ENCODE measurements around the gene ZBTB5. TPM values are rescaled to one million over a fixed set of nuclear protein-coding genes. Genes with fewer than 3 reads are reported as not detected.
"Not testable (repeated sequence)": the region's sequence is repeated elsewhere in the genome, so short reads cannot be mapped to it uniquely, and the experiment has no call there.

The ZBTB5 gene
- total and polyA plus RNA-seq, 2 of the 8 experiments (the other 6 are each of a cell fraction or from before 2014, with no cell fraction given), result 13.3 to 14.5 TPM

DNA sequence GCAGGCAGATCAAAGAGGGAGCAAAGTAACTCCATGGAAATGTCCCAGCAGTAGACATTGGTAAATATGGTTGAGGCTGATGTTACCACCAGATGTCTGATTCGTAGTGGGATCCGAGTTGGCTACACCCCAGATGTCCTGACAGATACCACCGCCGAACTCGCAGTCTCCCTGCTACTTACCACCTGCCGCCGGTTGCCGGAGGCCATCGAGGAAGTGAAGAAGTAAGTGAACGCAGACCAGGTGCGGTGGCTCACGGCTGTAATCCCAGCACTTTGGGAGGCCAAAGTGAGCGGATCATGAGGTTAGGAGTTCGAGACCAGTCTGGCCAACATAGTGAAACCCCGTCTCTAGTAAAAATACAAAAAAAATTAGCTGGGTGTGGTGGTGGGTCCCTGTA is 38.8 kb downstream of the ZBTB5 start:
- peaks cover 0 to 18% of the 10 kb centered on the region in 2 experiments; a peak in 2 of 4 replicates for H3K79me2 ChIP-seq (ENCODE audit: control insufficient read depth in 1 of 2, insufficient read depth in 2 of 2, low read length in 2 of 2)
- H3K56ac ChIP-seq (replicated peaks; ENCODE audit: insufficient read length, low read depth, low read length); H3K23me2 ChIP-seq (ENCODE audit: low read depth, low read length); H3K4ac ChIP-seq (replicated peaks; ENCODE audit: insufficient read length, low read depth, low read length); H3K14ac ChIP-seq (ENCODE audit: insufficient read length); H3K4me3 ChIP-seq (ENCODE audit: extremely low read depth in 1 of 4, insufficient read depth in 2 of 4, low read depth in 3 of 4, low read length in 4 of 4); H3K27ac ChIP-seq (ENCODE audit: low read depth, low read length); H2BK20ac ChIP-seq (ENCODE audit: low read length); H3K23ac ChIP-seq (ENCODE audit: insufficient read length); H3K27me3 ChIP-seq (replicated peaks in 1 of 4; ENCODE audit: control insufficient read depth in 3 of 4, extremely low read depth in 1 of 4, insufficient read depth in 3 of 4, low read length in 3 of 4); DNase-seq (ENCODE audit: low read depth in 1 of 2, low spot score in 2 of 2); H3K4me2 ChIP-seq (ENCODE audit: insufficient read depth in 1 of 2, low read depth in 2 of 2, low read length in 2 of 2); H3K18ac ChIP-seq (ENCODE audit: extremely low read depth, low read length); H2AFZ ChIP-seq (ENCODE audit: low read length); H3K9ac ChIP-seq (replicated peaks in 1 of 4; ENCODE audit: extremely low read depth in 1 of 4, low read depth in 3 of 4, low read length in 3 of 4); H4K8ac ChIP-seq (ENCODE audit: extremely low read depth, insufficient read depth, low read length); H2BK15ac ChIP-seq (ENCODE audit: low read length); H3K9me3 ChIP-seq (ENCODE audit: insufficient read depth in 2 of 2, low read depth in 1 of 2, low read length in 1 of 2); FAIRE-seq; H4K91ac ChIP-seq (replicated peaks; ENCODE audit: insufficient read length, low read length); H4K5ac ChIP-seq (ENCODE audit: insufficient read length, low read depth, low read length); H2BK12ac ChIP-seq (ENCODE audit: low read depth, low read length); H2BK5ac ChIP-seq (ENCODE audit: low read depth, low read length); H2AK5ac ChIP-seq (ENCODE audit: low read depth, low read length); H2BK120ac ChIP-seq (replicated peaks; ENCODE audit: low read depth, low read length): not testable (repeated sequence)
- peaks cover 21% of the 10 kb centered on the region for H3K79me1 ChIP-seq (ENCODE audit: low read depth, low read length)
- H4K20me1 ChIP-seq (replicated peaks in 1 of 2; ENCODE audit: control insufficient read depth in 1 of 2, insufficient read depth in 2 of 2, low read length in 2 of 2), result peaks cover 10 to 13% of the 10 kb centered on the region in 2 experiments
- peaks cover 18 to 57% (median 23%) of the 10 kb centered on the region in 4 experiments; a peak in 7 of 8 replicates for H3K36me3 ChIP-seq (ENCODE audit: control insufficient read depth in 2 of 4, insufficient read depth in 4 of 4, low read length in 3 of 4)
- CTCF ChIA-PET (ENCODE audit: partially characterized antibody), result interaction anchor here (3.4 kb wide), 1 partner anchor 15 kb away, joined by 24 read pairs; no protein-coding TSS in a partner anchor
- POLR2A ChIA-PET (ENCODE audit: partially characterized antibody), result interaction anchor here (1.0 to 1.4 kb wide), 2 partner anchors 11 to 16 kb away, joined by 3 read pairs; no protein-coding TSS in a partner anchor
- peaks cover 2 to 16% (median 8%) of the 10 kb centered on the region in 4 experiments for H3K4me1 ChIP-seq (replicated peaks in 1 of 4; ENCODE audit: control insufficient read depth in 3 of 4, insufficient read depth in 4 of 4, low read length in 3 of 4)
- 97% methylated on average over 15 of the region's 15 CpGs; no CpG with 5 or more reads in 1 of the 2 experiments for WGBS, 2 experiments (ENCODE audit: extremely low coverage in 1 of 2, insufficient coverage in 1 of 2, insufficient read length in 1 of 2, insufficient replicate concordance in 2 of 2, low coverage in 1 of 2, low lambda C conversion rate in 2 of 2, missing lambda C conversion rate in 1 of 2)

Data from H1 (cell line).